GM23338 (cell line): ENCODE data around the gene AR. TPM values are rescaled to one million over a fixed set of nuclear protein-coding genes. Genes with fewer than 3 reads are reported as not detected.

Experiments used
- ATAC-seq: fragments of 200-7000 bp; cut with Tn5 transposase; 3 replicates; pipeline ENCODE4 v1.9.1; 2020
- DNase-seq: peaks from one replicate; pipeline ENCODE4 v3.0.0-alpha.2; 2015; ENCODE audit warnings: low spot score
- H2AFZ ChIP-seq: fragments of 200-600 bp; sonication (generic); 2 replicates; pipeline ENCODE4 v1.8.0; 2016; ENCODE audit warnings: antibody characterized with exemption, mild to moderate bottlenecking, moderate library complexity
- H3F3A ChIP-seq: fragments of 200-600 bp; sonication (generic); replicated peaks from 2 replicates; pipeline ENCODE4 v1.8.0; 2017; ENCODE audit warnings: antibody characterized with exemption, mixed run types, low read depth
- H3K27ac ChIP-seq: fragments of 200-600 bp; sonication (generic); 2 replicates; pipeline ENCODE4 v1.6.1; 2016; ENCODE audit warnings: low read depth
- H3K27me3 ChIP-seq: fragments of 200-600 bp; sonication (generic); 2 replicates; pipeline ENCODE4 v1.8.0; 2016; ENCODE audit warnings: mild to moderate bottlenecking, mixed run types, moderate library complexity; ENCODE audit not compliant: insufficient read depth
- H3K36me3 ChIP-seq: fragments of 200-600 bp; sonication (generic); 2 replicates; pipeline ENCODE4 v1.8.0; 2016; ENCODE audit warnings: mild to moderate bottlenecking; ENCODE audit not compliant: insufficient read depth
- H3K4me1 ChIP-seq: fragments of 200-600 bp; sonication (generic); 2 replicates; pipeline ENCODE4 v1.8.0; 2016; ENCODE audit warnings: mild to moderate bottlenecking, moderate library complexity; ENCODE audit not compliant: insufficient read depth
- H3K4me2 ChIP-seq: fragments of 200-600 bp; sonication (generic); 2 replicates; pipeline ENCODE4 v1.7.1; 2017; ENCODE audit warnings: mixed run types
- H3K4me3 ChIP-seq: fragments of 200-600 bp; sonication (generic); 2 replicates; pipeline ENCODE4 v1.6.1; 2016; ENCODE audit warnings: mixed run types
- H3K79me2 ChIP-seq: fragments of 200-600 bp; sonication (generic); replicated peaks from 2 replicates; pipeline ENCODE4 v1.8.0; 2017; ENCODE audit warnings: mild to moderate bottlenecking; ENCODE audit not compliant: insufficient read depth
- H3K9me2 ChIP-seq: fragments of 200-600 bp; sonication (generic); 2 replicates; pipeline ENCODE4 v1.8.0; 2017; ENCODE audit not compliant: insufficient read depth
- H4K20me1 ChIP-seq: fragments of 200-600 bp; sonication (generic); replicated peaks from 2 replicates; pipeline ENCODE4 v1.8.0; 2017; ENCODE audit warnings: mild to moderate bottlenecking; ENCODE audit not compliant: insufficient read depth
- H3K27ac Mint-ChIP-seq: 2 replicates; pipeline ENCODE4 v1.8.0; 2020; ENCODE audit warnings: inconsistent platforms, mild to moderate bottlenecking, moderate library complexity, mixed read lengths
- H3K27me3 Mint-ChIP-seq: 3 replicates; pipeline ENCODE4 v1.8.0; 2022; ENCODE audit warnings: low read depth, mild to moderate bottlenecking, moderate library complexity, mixed read lengths, inconsistent platforms; ENCODE audit not compliant: insufficient read depth, poor library complexity
- H3K36me3 Mint-ChIP-seq: 3 replicates; pipeline ENCODE4 v1.8.0; 2021; ENCODE audit warnings: low read depth, mild to moderate bottlenecking, inconsistent platforms, moderate library complexity, mixed read lengths
- H3K4me1 Mint-ChIP-seq: 3 replicates; pipeline ENCODE4 v1.8.0; 2020; ENCODE audit warnings: mild to moderate bottlenecking, inconsistent platforms, mixed read lengths
- H3K4me3 Mint-ChIP-seq: 3 replicates; pipeline ENCODE4 v1.8.0; 2021; ENCODE audit warnings: moderate library complexity, mild to moderate bottlenecking, inconsistent platforms, mixed read lengths
- H3K9me3 Mint-ChIP-seq: 3 replicates; pipeline ENCODE4 v1.8.0; 2020; ENCODE audit warnings: moderate library complexity, mild to moderate bottlenecking, inconsistent platforms, mixed read lengths
- CREB1 ChIP-seq: fragments of 250-450 bp; sonication (Bioruptor Pico); IDR thresholded peaks from 2 replicates; pipeline ENCODE4 v1.5.0; 2020; ENCODE audit warnings: low read depth, mild to moderate bottlenecking, moderate library complexity
- EZH2phosphoT487 ChIP-seq: fragments of 200-600 bp; sonication (generic); IDR thresholded peaks from one replicate; pipeline ENCODE4 v1.8.1; 2018; ENCODE audit warnings: antibody characterized with exemption; ENCODE audit not compliant: unreplicated experiment
- JUNB ChIP-seq: IDR thresholded peaks from one replicate; pipeline ENCODE4 v1.6.1; 2016; ENCODE audit warnings: antibody characterized with exemption; ENCODE audit not compliant: unreplicated experiment
- NANOG ChIP-seq: IDR thresholded peaks from 2 replicates; pipeline ENCODE4 v1.6.1; 2016; ENCODE audit warnings: antibody characterized with exemption, borderline replicate concordance
- POLR2AphosphoS5 ChIP-seq: IDR thresholded peaks from 2 replicates; pipeline ENCODE4 v1.6.1; 2016; ENCODE audit warnings: antibody characterized with exemption, low read depth
- STAT1 ChIP-seq: IDR thresholded peaks from one replicate; pipeline ENCODE4 v1.6.1; 2016; ENCODE audit warnings: antibody characterized with exemption; ENCODE audit not compliant: unreplicated experiment
- ZNF331 ChIP-seq: fragments of 250-450 bp; sonication (Bioruptor Pico); IDR thresholded peaks from 2 replicates; pipeline ENCODE4 v1.5.0; 2020; ENCODE audit warnings: low read depth, mild to moderate bottlenecking, moderate library complexity
- polyA plus RNA-seq: library from polyadenylated mRNA; unstranded; fragments of >200 nt; fragmentation: Nextera tagmentation; extraction: Ambion mirVana; gene quantifications from 2 replicates; pipeline ENCODE4 v1.2.1, GENCODE V29; 2016
- total RNA-seq: library from RNA; depleted of rRNA; stranded (reverse); fragments of >200 nt; shearing (Covaris generic); gene quantifications from 2 replicates; pipeline ENCODE4 v1.2.3, GENCODE V29; 2014
- TF ChIP-seq, protein P1 (sequence below), 2 experiments: fragments of 200-600 bp in 1 of 2; sonication (generic) in 1 of 2; conservative IDR thresholded peaks; 2 replicates each; pipeline versions ENCODE4 v1.5.1 to v1.6.1; 2016 to 2017; ENCODE audit warnings: antibody characterized with exemption in 2 of 2, low read depth in 2 of 2, mild to moderate bottlenecking in 2 of 2, moderate library complexity in 1 of 2
- TF ChIP-seq, protein P2 (sequence below): IDR thresholded peaks from one replicate; pipeline ENCODE4 v1.6.1; 2018; ENCODE audit warnings: antibody characterized with exemption; ENCODE audit not compliant: unreplicated experiment
- TF ChIP-seq, protein P3 (sequence below): fragments of 250-450 bp; sonication (Bioruptor Pico); IDR thresholded peaks from 2 replicates; pipeline ENCODE4 v1.5.0; 2020; ENCODE audit warnings: mild to moderate bottlenecking, moderate library complexity
- TF ChIP-seq, protein P4 (sequence below): IDR thresholded peaks from 2 replicates; pipeline ENCODE4 v1.6.1; 2016; ENCODE audit warnings: antibody characterized with exemption

Gene AR
- total and polyA plus RNA-seq, 2 experiments from 2014 or later, result 11.2 to 13.3 TPM

DNA sequence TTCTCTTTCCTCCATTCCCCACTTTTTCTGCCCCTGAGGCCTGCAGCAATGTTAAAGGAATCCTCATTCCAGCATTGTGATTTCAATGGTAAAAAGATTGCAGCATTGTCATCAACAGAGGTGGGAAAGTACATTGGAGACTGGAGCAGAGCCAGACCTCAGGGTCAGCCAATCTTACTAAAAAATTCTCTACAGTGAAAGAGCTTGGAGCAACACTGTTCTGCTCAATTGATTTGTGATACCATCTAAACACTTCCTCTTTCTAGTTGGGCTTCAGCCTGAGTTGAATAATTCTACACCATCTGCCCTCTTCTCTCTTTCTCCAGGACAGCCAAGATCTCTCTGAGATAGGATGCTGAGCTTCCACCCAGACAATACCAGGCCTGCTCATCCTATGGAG is 176.5 kb downstream of the AR start (continued):
- TF ChIP-seq, protein P1, sequence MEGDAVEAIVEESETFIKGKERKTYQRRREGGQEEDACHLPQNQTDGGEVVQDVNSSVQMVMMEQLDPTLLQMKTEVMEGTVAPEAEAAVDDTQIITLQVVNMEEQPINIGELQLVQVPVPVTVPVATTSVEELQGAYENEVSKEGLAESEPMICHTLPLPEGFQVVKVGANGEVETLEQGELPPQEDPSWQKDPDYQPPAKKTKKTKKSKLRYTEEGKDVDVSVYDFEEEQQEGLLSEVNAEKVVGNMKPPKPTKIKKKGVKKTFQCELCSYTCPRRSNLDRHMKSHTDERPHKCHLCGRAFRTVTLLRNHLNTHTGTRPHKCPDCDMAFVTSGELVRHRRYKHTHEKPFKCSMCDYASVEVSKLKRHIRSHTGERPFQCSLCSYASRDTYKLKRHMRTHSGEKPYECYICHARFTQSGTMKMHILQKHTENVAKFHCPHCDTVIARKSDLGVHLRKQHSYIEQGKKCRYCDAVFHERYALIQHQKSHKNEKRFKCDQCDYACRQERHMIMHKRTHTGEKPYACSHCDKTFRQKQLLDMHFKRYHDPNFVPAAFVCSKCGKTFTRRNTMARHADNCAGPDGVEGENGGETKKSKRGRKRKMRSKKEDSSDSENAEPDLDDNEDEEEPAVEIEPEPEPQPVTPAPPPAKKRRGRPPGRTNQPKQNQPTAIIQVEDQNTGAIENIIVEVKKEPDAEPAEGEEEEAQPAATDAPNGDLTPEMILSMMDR (conservative IDR thresholded peaks at IDR 0.05; ENCODE audit: low read depth in 2 of 2), result no peak

DNA sequence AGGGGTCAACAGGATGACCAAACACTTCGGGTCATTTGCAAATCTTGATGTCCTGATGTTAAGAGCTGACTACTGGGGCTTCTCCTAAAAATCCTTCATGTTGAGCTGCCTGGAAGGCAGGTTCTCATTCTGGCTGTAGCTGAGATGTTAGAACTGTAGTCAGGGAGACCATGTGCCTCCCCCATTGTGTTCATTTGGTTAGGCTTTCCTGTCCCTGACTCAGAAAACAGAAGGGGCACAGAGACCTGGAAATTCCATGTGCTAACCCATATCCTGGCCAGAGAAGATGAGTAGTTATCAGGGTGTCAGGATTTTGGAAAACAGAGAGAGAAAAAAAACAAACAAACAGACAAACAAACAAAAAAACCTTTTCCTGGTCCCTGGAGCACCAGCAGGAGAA is 177.5 kb downstream of the AR start:
- no peak overlapping the region for H2AFZ ChIP-seq
- no peaks in the 10 kb centered on the region for H3K27me3 ChIP-seq
- H3K4me3 ChIP-seq, result no peak overlapping the region
- DNase-seq (no peak), ATAC-seq (no peak)
- no peaks in the 10 kb centered on the region for H3F3A ChIP-seq
- H3K27ac ChIP-seq, result no peak overlapping the region
- H3K4me2 ChIP-seq, result no peak overlapping the region
- H3K9me2 ChIP-seq, result no peaks in the 10 kb centered on the region
- peaks cover 57% of the 10 kb centered on the region for H3K36me3 Mint-ChIP-seq
- no peak overlapping the region for H3K27ac Mint-ChIP-seq
- no peaks in the 10 kb centered on the region for H3K36me3 ChIP-seq
- no peaks in the 10 kb centered on the region for H3K79me2 ChIP-seq
- H3K27me3 Mint-ChIP-seq, result no peaks in the 10 kb centered on the region
- no peaks in the 10 kb centered on the region for H3K4me1 ChIP-seq
- no peaks in the 10 kb centered on the region for H4K20me1 ChIP-seq
- H3K4me1 Mint-ChIP-seq, result no peaks in the 10 kb centered on the region
- H3K9me3 Mint-ChIP-seq, result no peaks in the 10 kb centered on the region
- no peak overlapping the region for H3K4me3 Mint-ChIP-seq
- TF ChIP-seq, protein P2, sequence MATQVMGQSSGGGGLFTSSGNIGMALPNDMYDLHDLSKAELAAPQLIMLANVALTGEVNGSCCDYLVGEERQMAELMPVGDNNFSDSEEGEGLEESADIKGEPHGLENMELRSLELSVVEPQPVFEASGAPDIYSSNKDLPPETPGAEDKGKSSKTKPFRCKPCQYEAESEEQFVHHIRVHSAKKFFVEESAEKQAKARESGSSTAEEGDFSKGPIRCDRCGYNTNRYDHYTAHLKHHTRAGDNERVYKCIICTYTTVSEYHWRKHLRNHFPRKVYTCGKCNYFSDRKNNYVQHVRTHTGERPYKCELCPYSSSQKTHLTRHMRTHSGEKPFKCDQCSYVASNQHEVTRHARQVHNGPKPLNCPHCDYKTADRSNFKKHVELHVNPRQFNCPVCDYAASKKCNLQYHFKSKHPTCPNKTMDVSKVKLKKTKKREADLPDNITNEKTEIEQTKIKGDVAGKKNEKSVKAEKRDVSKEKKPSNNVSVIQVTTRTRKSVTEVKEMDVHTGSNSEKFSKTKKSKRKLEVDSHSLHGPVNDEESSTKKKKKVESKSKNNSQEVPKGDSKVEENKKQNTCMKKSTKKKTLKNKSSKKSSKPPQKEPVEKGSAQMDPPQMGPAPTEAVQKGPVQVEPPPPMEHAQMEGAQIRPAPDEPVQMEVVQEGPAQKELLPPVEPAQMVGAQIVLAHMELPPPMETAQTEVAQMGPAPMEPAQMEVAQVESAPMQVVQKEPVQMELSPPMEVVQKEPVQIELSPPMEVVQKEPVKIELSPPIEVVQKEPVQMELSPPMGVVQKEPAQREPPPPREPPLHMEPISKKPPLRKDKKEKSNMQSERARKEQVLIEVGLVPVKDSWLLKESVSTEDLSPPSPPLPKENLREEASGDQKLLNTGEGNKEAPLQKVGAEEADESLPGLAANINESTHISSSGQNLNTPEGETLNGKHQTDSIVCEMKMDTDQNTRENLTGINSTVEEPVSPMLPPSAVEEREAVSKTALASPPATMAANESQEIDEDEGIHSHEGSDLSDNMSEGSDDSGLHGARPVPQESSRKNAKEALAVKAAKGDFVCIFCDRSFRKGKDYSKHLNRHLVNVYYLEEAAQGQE, result no peak
- TF ChIP-seq JUNB (no peak), CREB1 (CRISPR knock-in tag) (no peak), STAT1 (no peak), EZH2phosphoT487 (no peak), NANOG (no peak), POLR2AphosphoS5 (no peak), ZNF331 (CRISPR knock-in tag) (no peak)
- TF ChIP-seq, protein P3, sequence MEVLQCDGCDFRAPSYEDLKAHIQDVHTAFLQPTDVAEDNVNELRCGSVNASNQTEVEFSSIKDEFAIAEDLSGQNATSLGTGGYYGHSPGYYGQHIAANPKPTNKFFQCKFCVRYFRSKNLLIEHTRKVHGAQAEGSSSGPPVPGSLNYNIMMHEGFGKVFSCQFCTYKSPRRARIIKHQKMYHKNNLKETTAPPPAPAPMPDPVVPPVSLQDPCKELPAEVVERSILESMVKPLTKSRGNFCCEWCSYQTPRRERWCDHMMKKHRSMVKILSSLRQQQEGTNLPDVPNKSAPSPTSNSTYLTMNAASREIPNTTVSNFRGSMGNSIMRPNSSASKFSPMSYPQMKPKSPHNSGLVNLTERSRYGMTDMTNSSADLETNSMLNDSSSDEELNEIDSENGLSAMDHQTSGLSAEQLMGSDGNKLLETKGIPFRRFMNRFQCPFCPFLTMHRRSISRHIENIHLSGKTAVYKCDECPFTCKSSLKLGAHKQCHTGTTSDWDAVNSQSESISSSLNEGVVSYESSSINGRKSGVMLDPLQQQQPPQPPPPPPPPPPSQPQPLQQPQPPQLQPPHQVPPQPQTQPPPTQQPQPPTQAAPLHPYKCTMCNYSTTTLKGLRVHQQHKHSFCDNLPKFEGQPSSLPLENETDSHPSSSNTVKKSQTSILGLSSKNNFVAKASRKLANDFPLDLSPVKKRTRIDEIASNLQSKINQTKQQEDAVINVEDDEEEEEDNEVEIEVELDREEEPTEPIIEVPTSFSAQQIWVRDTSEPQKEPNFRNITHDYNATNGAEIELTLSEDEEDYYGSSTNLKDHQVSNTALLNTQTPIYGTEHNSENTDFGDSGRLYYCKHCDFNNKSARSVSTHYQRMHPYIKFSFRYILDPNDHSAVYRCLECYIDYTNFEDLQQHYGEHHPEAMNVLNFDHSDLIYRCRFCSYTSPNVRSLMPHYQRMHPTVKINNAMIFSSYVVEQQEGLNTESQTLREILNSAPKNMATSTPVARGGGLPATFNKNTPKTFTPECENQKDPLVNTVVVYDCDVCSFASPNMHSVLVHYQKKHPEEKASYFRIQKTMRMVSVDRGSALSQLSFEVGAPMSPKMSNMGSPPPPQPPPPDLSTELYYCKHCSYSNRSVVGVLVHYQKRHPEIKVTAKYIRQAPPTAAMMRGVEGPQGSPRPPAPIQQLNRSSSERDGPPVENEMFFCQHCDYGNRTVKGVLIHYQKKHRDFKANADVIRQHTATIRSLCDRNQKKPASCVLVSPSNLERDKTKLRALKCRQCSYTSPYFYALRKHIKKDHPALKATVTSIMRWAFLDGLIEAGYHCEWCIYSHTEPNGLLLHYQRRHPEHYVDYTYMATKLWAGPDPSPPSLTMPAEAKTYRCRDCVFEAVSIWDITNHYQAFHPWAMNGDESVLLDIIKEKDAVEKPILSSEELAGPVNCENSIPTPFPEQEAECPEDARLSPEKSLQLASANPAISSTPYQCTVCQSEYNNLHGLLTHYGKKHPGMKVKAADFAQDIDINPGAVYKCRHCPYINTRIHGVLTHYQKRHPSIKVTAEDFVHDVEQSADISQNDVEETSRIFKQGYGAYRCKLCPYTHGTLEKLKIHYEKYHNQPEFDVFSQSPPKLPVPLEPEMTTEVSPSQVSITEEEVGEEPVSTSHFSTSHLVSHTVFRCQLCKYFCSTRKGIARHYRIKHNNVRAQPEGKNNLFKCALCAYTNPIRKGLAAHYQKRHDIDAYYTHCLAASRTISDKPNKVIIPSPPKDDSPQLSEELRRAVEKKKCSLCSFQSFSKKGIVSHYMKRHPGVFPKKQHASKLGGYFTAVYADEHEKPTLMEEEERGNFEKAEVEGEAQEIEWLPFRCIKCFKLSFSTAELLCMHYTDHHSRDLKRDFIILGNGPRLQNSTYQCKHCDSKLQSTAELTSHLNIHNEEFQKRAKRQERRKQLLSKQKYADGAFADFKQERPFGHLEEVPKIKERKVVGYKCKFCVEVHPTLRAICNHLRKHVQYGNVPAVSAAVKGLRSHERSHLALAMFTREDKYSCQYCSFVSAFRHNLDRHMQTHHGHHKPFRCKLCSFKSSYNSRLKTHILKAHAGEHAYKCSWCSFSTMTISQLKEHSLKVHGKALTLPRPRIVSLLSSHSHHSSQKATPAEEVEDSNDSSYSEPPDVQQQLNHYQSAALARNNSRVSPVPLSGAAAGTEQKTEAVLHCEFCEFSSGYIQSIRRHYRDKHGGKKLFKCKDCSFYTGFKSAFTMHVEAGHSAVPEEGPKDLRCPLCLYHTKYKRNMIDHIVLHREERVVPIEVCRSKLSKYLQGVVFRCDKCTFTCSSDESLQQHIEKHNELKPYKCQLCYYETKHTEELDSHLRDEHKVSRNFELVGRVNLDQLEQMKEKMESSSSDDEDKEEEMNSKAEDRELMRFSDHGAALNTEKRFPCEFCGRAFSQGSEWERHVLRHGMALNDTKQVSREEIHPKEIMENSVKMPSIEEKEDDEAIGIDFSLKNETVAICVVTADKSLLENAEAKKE (CRISPR knock-in tag), result no peak
- TF ChIP-seq, protein P1 (conservative IDR thresholded peaks at IDR 0.05; ENCODE audit: low read depth in 2 of 2), result no peak
- TF ChIP-seq, protein P4, sequence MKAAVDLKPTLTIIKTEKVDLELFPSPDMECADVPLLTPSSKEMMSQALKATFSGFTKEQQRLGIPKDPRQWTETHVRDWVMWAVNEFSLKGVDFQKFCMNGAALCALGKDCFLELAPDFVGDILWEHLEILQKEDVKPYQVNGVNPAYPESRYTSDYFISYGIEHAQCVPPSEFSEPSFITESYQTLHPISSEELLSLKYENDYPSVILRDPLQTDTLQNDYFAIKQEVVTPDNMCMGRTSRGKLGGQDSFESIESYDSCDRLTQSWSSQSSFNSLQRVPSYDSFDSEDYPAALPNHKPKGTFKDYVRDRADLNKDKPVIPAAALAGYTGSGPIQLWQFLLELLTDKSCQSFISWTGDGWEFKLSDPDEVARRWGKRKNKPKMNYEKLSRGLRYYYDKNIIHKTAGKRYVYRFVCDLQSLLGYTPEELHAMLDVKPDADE, result no peak
